Epithelial cell of umbilical artery (primary cell): Measurements from ENCODE around the gene GNL1. TPM values are rescaled to one million over a fixed set of nuclear protein-coding genes. Genes with fewer than 3 reads are reported as not detected.

Experiments
- total RNA-seq: library from RNA; depleted of rRNA; stranded (reverse); fragments of >200 nt; gene quantifications from 2 replicates; pipeline ENCODE4 v1.2.3, GENCODE V29; 2014

GNL1 gene
- total RNA-seq, result 41.6 and 45.1 TPM in 2 replicates

GRCh38 chr6:30556066-30556905, at the start of gene GNL1:
TSS of gene GNL1 (minus strand) at chr6:30556489. CDS start at chr6:30556203, 286 bp downstream.

GRCh38 chr6:30571075-30571761, 14.9 kb upstream of the GNL1 start, which contains the start of gene ABCF1:
TSS of gene ABCF1 (plus strand) at chr6:30571442. CDS start at chr6:30571488, 46 bp downstream.

GRCh38 chr6:30556906-30557682, 805 bp upstream of the GNL1 start, which contains the start of gene PRR3:
TSS of gene PRR3 (plus strand) at chr6:30557295. CDS start at chr6:30557345, 50 bp downstream.

Other genes starting within 250 kb of the GNL1 start
- 10.4 and 12.5 TPM in 2 replicates for gene TRIM39, start 229.6 kb downstream of the GNL1 start, total RNA-seq
- 37.1 and 47.4 TPM in 2 replicates for gene RPP21, start 211.3 kb downstream of the GNL1 start, total RNA-seq
- 548 and 551 TPM in 2 replicates for gene HLA-E, start 67.0 kb downstream of the GNL1 start, total RNA-seq
- 1.5 and 2.6 TPM in 2 replicates for gene PRR3, start 806 bp upstream of the GNL1 start, total RNA-seq
- gene ABCF1, start 15.0 kb upstream of the GNL1 start, total RNA-seq, result 43.5 and 44.2 TPM in 2 replicates
- gene PPP1R10, start 60.8 kb upstream of the GNL1 start, total RNA-seq, result 8.8 and 12.9 TPM in 2 replicates
- 55.5 and 57.3 TPM in 2 replicates for gene MRPS18B, start 61.4 kb upstream of the GNL1 start, total RNA-seq
- 2.6 and 5.8 TPM in 2 replicates for gene ATAT1, start 70.4 kb upstream of the GNL1 start, total RNA-seq
- 3.2 and 4.5 TPM in 2 replicates for gene C6orf136, start 90.6 kb upstream of the GNL1 start, total RNA-seq
- gene DHX16, start 116.5 kb upstream of the GNL1 start, total RNA-seq, result 38.3 and 41.0 TPM in 2 replicates
- gene PPP1R18, start 130.2 kb upstream of the GNL1 start, total RNA-seq, result 48.1 and 49.8 TPM in 2 replicates
- gene NRM, start 134.5 kb upstream of the GNL1 start, total RNA-seq, result 1.9 and 3.8 TPM in 2 replicates
- 6.2 and 7.5 TPM in 2 replicates for gene MDC1, start 160.8 kb upstream of the GNL1 start, total RNA-seq
- gene TUBB, start 163.9 kb upstream of the GNL1 start, total RNA-seq, result 311 and 367 TPM in 2 replicates
- gene FLOT1, start 186.2 kb upstream of the GNL1 start, total RNA-seq, result 31.5 and 64.0 TPM in 2 replicates
- 160 and 166 TPM in 2 replicates for gene IER3, start 188.1 kb upstream of the GNL1 start, total RNA-seq